Measurements from ENCODE around the gene COL4A5. TPM values are rescaled to one million over a fixed set of nuclear protein-coding genes. Genes with fewer than 3 reads are reported as not detected.

Gene COL4A5
- total RNA-seq, 2 experiments from 2014 or later = not detected

- DNase-seq (no peak), ATAC-seq (no peak)
- no peaks in the 10 kb centered on the region for H3K27me3 Mint-ChIP-seq
- intact Hi-C loops (cut with DNase I, micrococcal nuclease) = no loop called here
- no peaks in the 10 kb centered on the region for H3K4me1 Mint-ChIP-seq
- H3K27ac Mint-ChIP-seq = no peak overlapping the region
- CTCF ChIA-PET = no interaction called here
- H3K4me3 Mint-ChIP-seq = no peak overlapping the region
- POLR2A ChIA-PET = no interaction called here
- H3K9me3 Mint-ChIP-seq (ENCODE audit: low read depth) = no peaks in the 10 kb centered on the region
- no peaks in the 10 kb centered on the region for H3K36me3 Mint-ChIP-seq (ENCODE audit: low read depth)
These were observed 19.2 kb upstream of the COL4A5 start for GRCh38 chrX:108420481-108420880.

DNA sequence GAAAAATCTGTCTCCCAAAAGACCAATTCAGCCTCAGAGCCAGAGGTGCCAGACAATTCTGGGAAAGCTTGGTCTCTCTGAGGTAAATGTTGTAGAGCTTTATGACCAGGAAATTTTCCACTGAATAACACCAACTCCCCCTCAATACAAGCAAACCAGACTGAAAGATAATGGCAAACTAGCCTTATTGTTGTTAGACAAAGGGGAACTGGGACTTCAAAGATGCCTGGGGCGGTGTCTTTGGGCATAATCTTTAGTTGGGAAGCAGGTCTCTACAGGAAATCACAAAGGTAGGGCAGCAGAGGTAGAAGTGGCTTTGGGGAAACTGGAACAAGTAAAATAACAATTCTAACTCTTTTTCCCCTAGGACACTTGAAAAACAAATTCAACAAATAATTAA is 13.4 kb upstream of the COL4A5 start:
- intact Hi-C loops (cut with DNase I, micrococcal nuclease) = no loop called here
- Mint-ChIP-seq H3K4me3 (no peak overlapping the region), H3K27ac (no peak overlapping the region), H3K4me1 (no peaks in the 10 kb centered on the region), H3K36me3 (ENCODE audit: low read depth) (no peaks in the 10 kb centered on the region), H3K9me3 (ENCODE audit: low read depth) (no peaks in the 10 kb centered on the region), H3K27me3 (no peaks in the 10 kb centered on the region)
- DNase-seq = no peak
- POLR2A ChIA-PET = no interaction called here
- CTCF ChIA-PET = no interaction called here
- no peak for ATAC-seq

GRCh38 chrX:108435261-108435660 is 4.4 kb upstream of the COL4A5 start:
- H3K27ac Mint-ChIP-seq = no peak overlapping the region
- POLR2A ChIA-PET = no interaction called here
- H3K4me1 Mint-ChIP-seq = peaks cover 4% of the 10 kb centered on the region
- DNase-seq (no peak), ATAC-seq (no peak)
- peaks cover 18% of the 10 kb centered on the region for H3K27me3 Mint-ChIP-seq
- intact Hi-C loops (cut with DNase I, micrococcal nuclease) = no loop called here
- H3K36me3 Mint-ChIP-seq (ENCODE audit: low read depth) = no peaks in the 10 kb centered on the region
- no peak overlapping the region for H3K4me3 Mint-ChIP-seq
- no peaks in the 10 kb centered on the region for H3K9me3 Mint-ChIP-seq (ENCODE audit: low read depth)
- CTCF ChIA-PET = no interaction called here

- peaks cover 23% of the 10 kb centered on the region for H3K27me3 Mint-ChIP-seq
- H3K4me1 Mint-ChIP-seq = peaks cover 7% of the 10 kb centered on the region
- ATAC-seq = no peak
- H3K9me3 Mint-ChIP-seq (ENCODE audit: low read depth) = no peaks in the 10 kb centered on the region
- CTCF ChIA-PET = no interaction called here
- no peak overlapping the region for H3K27ac Mint-ChIP-seq
- intact Hi-C loops (cut with DNase I, micrococcal nuclease) = no loop called here
- H3K4me3 Mint-ChIP-seq = no peak overlapping the region
- no peaks in the 10 kb centered on the region for H3K36me3 Mint-ChIP-seq (ENCODE audit: low read depth)
- POLR2A ChIA-PET = no interaction called here
- no peak for DNase-seq
These were observed 2.1 kb upstream of the COL4A5 start for GRCh38 chrX:108437349-108438109.

DNA sequence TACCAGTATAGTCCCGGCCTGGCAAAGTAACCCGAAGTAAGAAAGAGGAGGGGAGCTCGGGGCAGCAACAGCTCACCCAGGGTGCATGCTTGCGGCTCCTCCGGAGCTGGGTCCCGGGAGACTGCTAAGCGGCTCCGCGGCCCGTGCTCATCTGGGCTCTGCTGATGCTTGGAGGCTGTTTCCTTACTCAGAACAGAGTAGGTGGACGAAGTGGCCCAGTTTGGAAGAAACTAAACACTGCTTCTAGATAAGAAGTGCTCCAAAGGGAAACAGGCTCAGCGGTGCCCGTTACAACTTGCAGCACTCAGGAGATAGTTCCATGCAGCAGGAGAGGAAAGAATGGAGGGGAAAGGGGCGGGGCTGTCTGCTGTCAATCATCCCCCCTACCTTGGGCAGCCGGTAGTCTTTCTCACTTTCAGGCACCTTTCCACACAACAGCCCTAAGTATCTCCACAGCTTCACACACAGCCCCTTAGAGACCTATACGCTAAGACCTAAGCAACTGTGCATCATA is 1.5 kb upstream of the COL4A5 start, which contains the start of gene COL4A6:
COL4A6 (minus strand) TSS at position 313 of the 514 bp plus-strand sequence; CDS start at position 87, 226 bp downstream.
- Mint-ChIP-seq H3K27ac (no peak within 1 kb of the TSS), H3K27me3 (peaks cover 23% of the 10 kb centered on the region), H3K4me1 (peaks cover 7% of the 10 kb centered on the region), H3K4me3 (no peak within 1 kb of the TSS), H3K36me3 (ENCODE audit: low read depth) (no peaks in the 10 kb centered on the region), H3K9me3 (ENCODE audit: low read depth) (no peaks in the 10 kb centered on the region)
- ATAC-seq = no peak
- CTCF ChIA-PET = no interaction called here
- peak; percentile 3 for DNase-seq
- intact Hi-C loops (cut with DNase I, micrococcal nuclease) = no loop called here
- POLR2A ChIA-PET = no interaction called here

- Mint-ChIP-seq H3K27me3 (peaks cover 23% of the 10 kb centered on the region), H3K27ac (no peak overlapping the region), H3K36me3 (ENCODE audit: low read depth) (no peaks in the 10 kb centered on the region), H3K4me3 (peak overlapping the region; percentile 32), H3K9me3 (ENCODE audit: low read depth) (no peaks in the 10 kb centered on the region), H3K4me1 (peaks cover 7% of the 10 kb centered on the region)
- DNase-seq = no peak
- CTCF ChIA-PET = interaction anchor here (0.6 kb wide), 1 partner anchor 256 kb away, joined by 3 read pairs; no protein-coding TSS in a partner anchor
- intact Hi-C loops (cut with DNase I, micrococcal nuclease) = loop anchor here in 1 of 2 experiments (10.0 kb wide), 1 partner anchor 305 kb away; no protein-coding TSS in a partner anchor
- ATAC-seq = no peak
- POLR2A ChIA-PET = no interaction called here
These were observed 491 bp downstream of the COL4A5 start for GRCh38 chrX:108439961-108440696.

DNA sequence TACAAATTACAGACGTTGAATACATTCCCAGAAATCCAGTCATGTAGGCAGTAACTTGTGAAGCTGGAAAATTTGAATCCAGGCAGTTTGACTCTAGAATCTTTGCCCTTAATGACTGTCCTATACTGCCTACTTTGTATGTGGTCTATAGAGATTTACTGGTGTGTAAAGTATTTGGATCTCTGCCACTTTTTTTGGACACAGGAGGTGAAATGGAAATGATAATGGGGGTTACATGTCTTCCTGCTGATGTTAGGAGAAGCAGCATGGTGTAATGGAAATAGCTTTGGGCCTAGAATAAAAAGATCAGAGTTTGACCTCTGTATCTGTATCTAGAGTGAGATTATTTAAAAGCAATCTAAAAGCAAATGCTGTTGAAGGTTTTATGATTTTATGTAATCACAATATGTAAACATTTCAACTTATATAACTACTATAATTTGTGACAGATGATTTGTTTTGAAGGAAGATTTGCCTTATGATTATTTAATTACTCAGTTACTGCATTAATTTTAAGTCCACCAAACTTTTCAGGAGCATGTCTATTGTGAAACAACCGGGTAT is 3.3 kb downstream of the COL4A5 start:
- DNase-seq (no peak), ATAC-seq (no peak)
- Mint-ChIP-seq H3K4me1 (peaks cover 7% of the 10 kb centered on the region), H3K36me3 (ENCODE audit: low read depth) (no peaks in the 10 kb centered on the region), H3K9me3 (ENCODE audit: low read depth) (no peaks in the 10 kb centered on the region), H3K4me3 (no peak overlapping the region), H3K27me3 (peaks cover 19% of the 10 kb centered on the region), H3K27ac (no peak overlapping the region)
- CTCF ChIA-PET = no interaction called here
- POLR2A ChIA-PET = no interaction called here
- intact Hi-C loops (cut with DNase I, micrococcal nuclease) = loop anchor here in 1 of 2 experiments (10.0 kb wide), 1 partner anchor 302 kb away; no protein-coding TSS in a partner anchor

DNA sequence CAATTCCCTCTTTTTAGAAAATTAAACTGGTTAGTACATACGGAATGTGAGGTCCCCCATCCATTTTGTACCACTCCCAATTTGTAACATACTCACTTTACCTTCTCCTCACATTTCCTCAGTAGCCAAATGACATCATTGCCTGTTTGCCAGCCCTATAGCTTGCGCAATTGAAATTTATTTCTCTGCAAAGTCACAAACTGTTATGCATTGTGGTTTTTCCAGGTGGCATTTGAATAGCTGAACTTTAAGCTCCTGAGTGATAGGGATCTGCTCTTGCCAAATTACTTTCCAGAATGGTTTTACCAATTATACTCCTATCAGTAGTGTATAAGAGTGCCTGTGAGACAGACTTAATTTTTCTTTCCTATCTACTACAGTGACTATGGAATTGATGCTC is 7.7 kb downstream of the COL4A5 start:
- Mint-ChIP-seq H3K4me1 (no peaks in the 10 kb centered on the region), H3K27ac (no peak overlapping the region), H3K36me3 (ENCODE audit: low read depth) (no peaks in the 10 kb centered on the region), H3K9me3 (ENCODE audit: low read depth) (no peaks in the 10 kb centered on the region), H3K27me3 (no peaks in the 10 kb centered on the region), H3K4me3 (no peak overlapping the region)
- ATAC-seq (no peak), DNase-seq (no peak)
- CTCF ChIA-PET = no interaction called here
- intact Hi-C loops (cut with DNase I, micrococcal nuclease) = loop anchor here in 1 of 2 experiments (10.0 kb wide), 1 partner anchor 297 kb away; no protein-coding TSS in a partner anchor
- POLR2A ChIA-PET = no interaction called here

DNA sequence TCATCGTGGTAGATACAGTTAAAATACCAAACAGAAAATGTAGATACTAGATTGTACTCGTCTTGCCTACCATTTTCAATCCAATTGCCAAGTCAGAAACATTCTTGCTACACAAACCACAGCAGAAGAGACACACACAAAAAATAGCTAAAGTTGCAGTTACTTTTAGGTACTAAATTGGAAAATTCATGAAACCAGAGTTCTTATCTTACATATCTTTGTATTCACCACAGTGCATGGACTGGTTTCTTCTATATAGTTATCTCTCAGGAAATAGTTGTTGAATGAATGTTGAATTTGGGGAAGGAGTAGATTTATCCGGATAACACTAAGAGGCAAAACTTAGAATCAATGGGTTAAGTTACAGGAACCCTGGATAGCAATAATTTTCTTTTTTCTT is 14.2 kb downstream of the COL4A5 start:
- H3K9me3 Mint-ChIP-seq (ENCODE audit: low read depth) = no peaks in the 10 kb centered on the region
- ChIA-PET POLR2A (no interaction called here), CTCF (no interaction called here)
- no peaks in the 10 kb centered on the region for H3K4me1 Mint-ChIP-seq
- ATAC-seq = no peak
- DNase-seq = no peak
- no peak overlapping the region for H3K4me3 Mint-ChIP-seq
- intact Hi-C loops (cut with DNase I, micrococcal nuclease) = no loop called here
- no peak overlapping the region for H3K27ac Mint-ChIP-seq
- H3K27me3 Mint-ChIP-seq = no peaks in the 10 kb centered on the region
- no peaks in the 10 kb centered on the region for H3K36me3 Mint-ChIP-seq (ENCODE audit: low read depth)

GRCh38 chrX:108456971-108457477 is 17.4 kb downstream of the COL4A5 start:
- Mint-ChIP-seq H3K9me3 (ENCODE audit: low read depth) (no peaks in the 10 kb centered on the region), H3K4me3 (no peak overlapping the region), H3K36me3 (ENCODE audit: low read depth) (no peaks in the 10 kb centered on the region), H3K27me3 (no peaks in the 10 kb centered on the region), H3K27ac (no peak overlapping the region), H3K4me1 (no peaks in the 10 kb centered on the region)
- intact Hi-C loops (cut with DNase I, micrococcal nuclease) = no loop called here
- ATAC-seq (no peak), DNase-seq (no peak)
- POLR2A ChIA-PET = no interaction called here
- CTCF ChIA-PET = no interaction called here

DNA sequence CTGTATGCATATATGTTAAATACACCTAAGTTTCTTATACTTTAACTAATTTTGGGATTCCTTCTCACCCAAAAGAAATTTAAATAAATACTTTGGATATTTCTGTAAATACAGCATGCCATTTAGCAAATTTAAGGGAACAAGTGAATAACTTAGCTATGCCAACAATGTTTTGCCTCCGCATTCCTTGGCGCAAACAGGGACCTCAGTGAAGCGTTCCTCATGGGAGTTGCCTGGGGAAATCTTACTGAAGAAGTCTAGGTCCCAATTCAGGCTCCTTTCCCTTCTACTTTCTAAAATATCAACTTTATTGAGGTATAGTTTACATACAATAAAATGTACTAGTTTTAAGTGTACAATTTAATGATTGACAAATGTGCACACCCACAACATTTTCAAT is 25.0 kb downstream of the COL4A5 start:
- intact Hi-C loops (cut with DNase I, micrococcal nuclease) = no loop called here

More for the DNA sequence above, 25.0 kb downstream of the COL4A5 start:
- no peak overlapping the region for H3K4me3 Mint-ChIP-seq
- H3K27ac Mint-ChIP-seq = no peak overlapping the region
- DNase-seq (no peak), ATAC-seq (no peak)
- no peaks in the 10 kb centered on the region for H3K27me3 Mint-ChIP-seq
- no peaks in the 10 kb centered on the region for H3K36me3 Mint-ChIP-seq (ENCODE audit: low read depth)
- POLR2A ChIA-PET = no interaction called here
- CTCF ChIA-PET = no interaction called here
- no peaks in the 10 kb centered on the region for H3K4me1 Mint-ChIP-seq
- no peaks in the 10 kb centered on the region for H3K9me3 Mint-ChIP-seq (ENCODE audit: low read depth)
